ENCODE data around the gene FERD3L. TPM values are rescaled to one million over a fixed set of nuclear protein-coding genes. Genes with fewer than 3 reads are reported as not detected.

FERD3L gene
- total RNA-seq, 6 donors from 2014 or later, result not detected

DNA sequence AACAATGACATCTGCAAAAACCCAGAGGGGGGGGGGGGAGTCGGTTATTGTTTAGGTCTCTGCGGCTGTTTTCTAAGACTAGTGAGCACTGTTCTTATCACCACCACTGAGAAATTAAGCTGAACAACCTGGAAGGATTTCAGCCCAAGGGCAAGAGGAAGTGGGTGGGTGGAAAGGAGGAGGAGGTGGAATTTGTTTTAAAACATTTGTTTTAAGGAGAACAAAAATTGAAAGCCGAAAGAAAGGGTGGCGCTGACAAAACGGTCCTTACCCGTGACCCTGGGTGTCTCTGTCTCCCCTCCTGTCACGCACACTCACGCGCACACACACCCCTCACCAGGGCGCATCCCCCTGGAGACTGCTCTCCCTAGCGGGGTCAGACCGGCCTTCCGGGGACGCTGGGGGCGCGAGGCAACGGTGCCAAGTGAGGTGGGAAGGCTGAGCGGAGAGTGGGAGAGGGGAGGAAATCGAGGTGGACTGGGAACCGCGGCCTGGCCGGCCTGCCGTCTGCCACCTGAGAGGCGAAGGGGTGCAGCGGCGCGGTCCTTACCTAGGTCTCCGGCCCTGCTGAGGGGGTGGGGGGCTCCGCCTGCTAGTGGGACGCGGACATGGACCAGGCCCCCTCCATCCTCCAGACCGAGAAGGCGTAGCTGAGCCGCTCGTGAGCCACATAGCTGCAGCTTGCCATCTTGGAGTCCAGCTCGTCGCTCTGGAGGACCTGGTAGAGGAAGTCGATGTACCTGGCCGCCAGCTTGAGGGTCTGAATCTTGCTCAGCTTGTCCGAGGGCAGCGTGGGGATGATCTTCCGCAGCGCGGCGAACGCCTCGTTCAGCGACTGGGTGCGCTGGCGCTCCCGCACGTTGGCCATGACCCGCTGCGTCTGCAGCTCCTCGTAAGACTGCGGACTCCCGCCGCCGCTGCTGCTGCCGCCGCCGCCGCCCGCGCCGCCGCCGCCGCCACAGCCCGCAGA is 28.8 kb downstream of the FERD3L start:
- Histone ChIP-seq H3K36me3 (no peaks in the 10 kb centered on the region), H3K4me3 (peak overlapping the region in 3 of 4 donors; percentile 43 to 52 (median 49)), H3K9me3 (no peaks in the 10 kb centered on the region), H3K27me3 (peaks cover 0 to 53% (median 28%) of the 10 kb centered on the region in 4 donors), H3K4me1 (peaks cover 19 to 35% (median 23%) of the 10 kb centered on the region in 4 donors), H3K27ac (no peak overlapping the region)
- TF ChIP-seq POLR2AphosphoS5 (IDR thresholded peaks at IDR 0.05), result no peak
- TF ChIP-seq POLR2A (IDR thresholded peaks at IDR 0.05), result no peak
- TF ChIP-seq, protein P1, sequence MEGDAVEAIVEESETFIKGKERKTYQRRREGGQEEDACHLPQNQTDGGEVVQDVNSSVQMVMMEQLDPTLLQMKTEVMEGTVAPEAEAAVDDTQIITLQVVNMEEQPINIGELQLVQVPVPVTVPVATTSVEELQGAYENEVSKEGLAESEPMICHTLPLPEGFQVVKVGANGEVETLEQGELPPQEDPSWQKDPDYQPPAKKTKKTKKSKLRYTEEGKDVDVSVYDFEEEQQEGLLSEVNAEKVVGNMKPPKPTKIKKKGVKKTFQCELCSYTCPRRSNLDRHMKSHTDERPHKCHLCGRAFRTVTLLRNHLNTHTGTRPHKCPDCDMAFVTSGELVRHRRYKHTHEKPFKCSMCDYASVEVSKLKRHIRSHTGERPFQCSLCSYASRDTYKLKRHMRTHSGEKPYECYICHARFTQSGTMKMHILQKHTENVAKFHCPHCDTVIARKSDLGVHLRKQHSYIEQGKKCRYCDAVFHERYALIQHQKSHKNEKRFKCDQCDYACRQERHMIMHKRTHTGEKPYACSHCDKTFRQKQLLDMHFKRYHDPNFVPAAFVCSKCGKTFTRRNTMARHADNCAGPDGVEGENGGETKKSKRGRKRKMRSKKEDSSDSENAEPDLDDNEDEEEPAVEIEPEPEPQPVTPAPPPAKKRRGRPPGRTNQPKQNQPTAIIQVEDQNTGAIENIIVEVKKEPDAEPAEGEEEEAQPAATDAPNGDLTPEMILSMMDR (IDR thresholded peaks at IDR 0.05), result no peak
- no peak for TF ChIP-seq EP300 (IDR thresholded peaks at IDR 0.05)
- peak; percentile 1 to 42 for ATAC-seq (ENCODE audit: low FRiP score in 2 of 2)
- DNase-seq, result peak in 1 of 2 donors; percentile 85
- 3% methylated on average over 27 to 54 of the region's 70 CpGs for WGBS, 2 donors

DNA sequence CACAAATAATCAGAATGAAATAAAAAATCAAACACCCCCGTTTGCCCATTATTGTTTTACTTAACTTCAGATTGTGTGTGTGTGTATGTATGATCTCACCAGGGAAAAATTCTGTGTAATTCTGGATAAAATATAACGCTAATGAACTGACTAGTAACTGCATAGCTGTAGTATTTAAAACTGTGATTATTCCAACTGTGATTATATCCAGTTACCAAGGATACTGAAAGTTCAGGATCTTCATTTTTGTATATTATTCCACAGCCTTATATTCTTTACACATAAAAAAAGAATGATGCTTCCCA is 30.7 kb downstream of the FERD3L start:
- Histone ChIP-seq H3K4me3 (no peak overlapping the region), H3K27ac (no peak overlapping the region), H3K27me3 (peaks cover 0 to 59% (median 29%) of the 10 kb centered on the region in 4 donors), H3K4me1 (peaks cover 19 to 35% (median 23%) of the 10 kb centered on the region in 4 donors), H3K9me3 (no peaks in the 10 kb centered on the region), H3K36me3 (no peaks in the 10 kb centered on the region)
- TF ChIP-seq POLR2A (IDR thresholded peaks at IDR 0.05) (no peak), EP300 (IDR thresholded peaks at IDR 0.05) (no peak), POLR2AphosphoS5 (IDR thresholded peaks at IDR 0.05) (no peak)
- TF ChIP-seq, protein P1 (IDR thresholded peaks at IDR 0.05), result no peak
- ATAC-seq (ENCODE audit: low FRiP score in 2 of 2), result no peak
- no peak for DNase-seq
- 28 to 40% methylated on average over 2 of the region's 2 CpGs for WGBS, 2 donors

GRCh38 chr7:19113855-19114550 is 31.2 kb downstream of the FERD3L start:
- ATAC-seq (ENCODE audit: low FRiP score in 2 of 2), result no peak
- Histone ChIP-seq H3K4me1 (peaks cover 19 to 34% (median 23%) of the 10 kb centered on the region in 4 donors), H3K27ac (no peak overlapping the region), H3K9me3 (no peaks in the 10 kb centered on the region), H3K4me3 (no peak overlapping the region), H3K27me3 (peaks cover 0 to 60% (median 27%) of the 10 kb centered on the region in 4 donors), H3K36me3 (no peaks in the 10 kb centered on the region)
- 35 to 44% methylated on average over 3 of the region's 3 CpGs for WGBS, 2 donors
- TF ChIP-seq, protein P1 (IDR thresholded peaks at IDR 0.05), result no peak
- TF ChIP-seq POLR2A (IDR thresholded peaks at IDR 0.05) (no peak), EP300 (IDR thresholded peaks at IDR 0.05) (no peak), POLR2AphosphoS5 (IDR thresholded peaks at IDR 0.05) (no peak)
- DNase-seq, result no peak

GRCh38 chr7:19113002-19113350 is 32.2 kb downstream of the FERD3L start:
- H3K27ac ChIP-seq, result no peak overlapping the region
- no peak for TF ChIP-seq POLR2A (IDR thresholded peaks at IDR 0.05)
- TF ChIP-seq, protein P1 (IDR thresholded peaks at IDR 0.05), result no peak
- TF ChIP-seq POLR2AphosphoS5 (IDR thresholded peaks at IDR 0.05), result no peak
- no peak for TF ChIP-seq EP300 (IDR thresholded peaks at IDR 0.05)
- no peak for DNase-seq

More at GRCh38 chr7:19113002-19113350, 32.2 kb downstream of the FERD3L start:
- 22 to 26% methylated on average over 4 of the region's 4 CpGs for WGBS, 2 donors
- ATAC-seq (ENCODE audit: low FRiP score in 2 of 2), result no peak
- Histone ChIP-seq H3K27me3 (peaks cover 0 to 62% (median 24%) of the 10 kb centered on the region in 4 donors), H3K36me3 (no peaks in the 10 kb centered on the region), H3K4me3 (no peak overlapping the region), H3K4me1 (peaks cover 17 to 27% (median 21%) of the 10 kb centered on the region in 4 donors), H3K9me3 (no peaks in the 10 kb centered on the region)

Measured in upper lobe of left lung (tissue), 6 donors.